Measurements from ENCODE around the gene BAIAP3. TPM values are rescaled to one million over a fixed set of nuclear protein-coding genes. Genes with fewer than 3 reads are reported as not detected.

The BAIAP3 gene
- total and polyA plus RNA-seq, 10 of the 15 experiments (the other 5 are each of a cell fraction or from before 2014, with no cell fraction given) = 0.03 to 0.56 (median 0.17) TPM; not detected in 3

- TF ChIP-seq POLR2AphosphoS5 (IDR thresholded peaks at IDR 0.05; ENCODE audit: low read length) (0 out of 2 replicates have a peak, but pooled peaks have one; percentile 3), KLF5 (IDR thresholded peaks at IDR 0.05; ENCODE audit: partially characterized antibody) (no peak), NKRF (conservative IDR thresholded peaks at IDR 0.05) (no peak; the same call in 1 of the 2 replicates), FOXM1 (IDR thresholded peaks at IDR 0.05; ENCODE audit: low read depth, low read length) (no peak), NFYA (IDR thresholded peaks at IDR 0.05; ENCODE audit: borderline replicate concordance, low read depth, low read length) (no peak), BCL11A (IDR thresholded peaks at IDR 0.05; ENCODE audit: low read depth, low read length) (no peak), TBL1XR1 (IDR thresholded peaks at IDR 0.05; ENCODE audit: low read depth, low read length) (no peak), TAF1 (IDR thresholded peaks at IDR 0.05; ENCODE audit: borderline replicate concordance, low read depth, low read length) (peak; percentile 34; the same call in 1 of the 2 replicates), TCF7 (IDR thresholded peaks at IDR 0.05; ENCODE audit: borderline replicate concordance) (no peak), SIN3A (IDR thresholded peaks at IDR 0.05; ENCODE audit: low read depth, low read length) (0 out of 2 replicates have a peak, but pooled peaks have one; percentile 29), BCL3 (IDR thresholded peaks at IDR 0.05; ENCODE audit: borderline replicate concordance, insufficient read depth, low read depth, low read length, poor library complexity, severe bottlenecking) (no peak), PAX8 (IDR thresholded peaks at IDR 0.05) (no peak), MEF2B (IDR thresholded peaks at IDR 0.05; ENCODE audit: partially characterized antibody, poor library complexity, severe bottlenecking) (no peak), IRF3 (IDR thresholded peaks at IDR 0.05) (no peak)
- WGBS (ENCODE audit: insufficient coverage, insufficient replicate concordance, low lambda C conversion rate, missing lambda C conversion rate) = 1% methylated on average over 14 of the region's 14 CpGs
- Histone ChIP-seq H4K20me1 (ENCODE audit: control insufficient read depth, insufficient read depth) (peaks cover 35% of the 10 kb centered on the region), H3K9me3 (replicated peaks; ENCODE audit: control insufficient read depth, insufficient read depth, low read length) (no peaks in the 10 kb centered on the region), H3K4me2 (ENCODE audit: control insufficient read depth, insufficient read depth) (peak overlapping the region; percentile 97), H3K27ac (ENCODE audit: control insufficient read depth, insufficient read depth) (peak overlapping the region; percentile 51), H3K9ac (ENCODE audit: control insufficient read depth, insufficient read depth, low read length) (peak overlapping the region; percentile 100), H3K4me3 (peak overlapping the region; percentile 93), H3K27me3 (replicated peaks in 1 of 2; ENCODE audit: control insufficient read depth in 2 of 2, insufficient read depth in 2 of 2, low read length in 1 of 2) (no peaks in the 10 kb centered on the region), H2AFZ (ENCODE audit: control insufficient read depth, low read depth, low read length) (no peak overlapping the region), H3K79me2 (ENCODE audit: control insufficient read depth, insufficient read depth, low read length) (peaks cover 52% of the 10 kb centered on the region), H3K4me1 (ENCODE audit: control insufficient read depth, insufficient read depth, low read length) (peaks cover 7% of the 10 kb centered on the region), H3K36me3 (ENCODE audit: control insufficient read depth in 2 of 2, insufficient read depth in 2 of 2, low read length in 1 of 2) (peaks cover 5 to 26% of the 10 kb centered on the region in 2 experiments; a peak in 3 of 4 replicates)
- FAIRE-seq (peak; percentile 49), DNase-seq (ENCODE audit: low read depth, low spot score) (no peak), ATAC-seq (peak; percentile 48)
- POLR2A ChIA-PET = no interaction called here
- intact Hi-C loops (cut with micrococcal nuclease; ENCODE audit: unreplicated experiment) = no loop called here
- BruUV-seq (replicated peaks) = no TSS peak
- RAD21 ChIA-PET (ENCODE audit: unreplicated experiment) = no interaction called here
- CTCF ChIA-PET = no interaction called here
- SMC1A ChIA-PET (ENCODE audit: uncharacterized antibody, unreplicated experiment) = no interaction called here
- in situ Hi-C loops (cut with MboI) = no loop called here
Measured at GRCh38 chr16:1310832-1311200, 22.6 kb upstream of the BAIAP3 start.
